KMS-11 (cell line): ENCODE results near the gene PKD1L1.

Source experiments
- H2AFZ ChIP-seq: fragments of 200-600 bp; sonication (generic); 2 replicates; pipeline ENCODE4 v1.6.1; 2016; ENCODE audit warnings: antibody characterized with exemption, mixed run types, low read depth
- H3K27ac ChIP-seq: fragments of 200-600 bp; sonication (generic); 2 replicates; pipeline ENCODE4 v1.6.1; 2016; ENCODE audit warnings: mild to moderate bottlenecking, mixed run types
- H3K27me3 ChIP-seq: fragments of 200-600 bp; sonication (generic); 2 replicates; pipeline ENCODE4 v1.6.1; 2017; ENCODE audit warnings: mild to moderate bottlenecking, low read depth, mixed run types, moderate library complexity; ENCODE audit not compliant: insufficient read depth
- H3K36me3 ChIP-seq: fragments of 200-600 bp; sonication (generic); 2 replicates; pipeline ENCODE4 v1.6.1; 2017; ENCODE audit warnings: mild to moderate bottlenecking, mixed run types; ENCODE audit not compliant: insufficient read depth
- H3K4me1 ChIP-seq: fragments of 200-600 bp; sonication (generic); 2 replicates; pipeline ENCODE4 v1.6.1; 2016; ENCODE audit warnings: mild to moderate bottlenecking, low read depth, mixed run types; ENCODE audit not compliant: poor library complexity, severe bottlenecking
- H3K4me2 ChIP-seq: fragments of 200-600 bp; sonication (generic); 2 replicates; pipeline ENCODE4 v1.7.0; 2016; ENCODE audit warnings: mild to moderate bottlenecking, mixed run types
- H3K4me3 ChIP-seq: fragments of 200-600 bp; sonication (generic); IDR thresholded peaks from 2 replicates; pipeline ENCODE4 v1.6.1; 2017; ENCODE audit warnings: low read depth, low read length, mixed read lengths; ENCODE audit not compliant: insufficient read depth
- H3K79me2 ChIP-seq: fragments of 200-600 bp; sonication (generic); 2 replicates; pipeline ENCODE4 v1.6.1; 2016; ENCODE audit warnings: low read depth, mixed run types; ENCODE audit not compliant: insufficient read depth
- H3K9ac ChIP-seq: fragments of 200-600 bp; sonication (generic); 2 replicates; pipeline ENCODE4 v1.6.1; 2016; ENCODE audit warnings: mild to moderate bottlenecking, mixed run types
- H4K20me1 ChIP-seq: fragments of 200-600 bp; sonication (generic); 2 replicates; pipeline ENCODE4 v1.6.1; 2016; ENCODE audit warnings: mild to moderate bottlenecking, mixed run types; ENCODE audit not compliant: insufficient read depth
- CTCF ChIP-seq: fragments of 200-600 bp; sonication (generic); conservative IDR thresholded peaks from 2 replicates; pipeline ENCODE4 v1.6.1; 2017; ENCODE audit warnings: low read depth, mild to moderate bottlenecking, antibody characterized with exemption, low read length, moderate library complexity, mixed read lengths

PKD1L1 gene

GRCh38 chr7:47938574-47939165 lies 9.6 kb downstream of the PKD1L1 start:
- Histone ChIP-seq H2AFZ (no peak overlapping the region), H3K79me2 (no peaks in the 10 kb centered on the region), H4K20me1 (no peaks in the 10 kb centered on the region), H3K27me3 (no peaks in the 10 kb centered on the region), H3K27ac (no peak overlapping the region), H3K4me2 (no peak overlapping the region), H3K36me3 (no peaks in the 10 kb centered on the region), H3K4me1 (no peaks in the 10 kb centered on the region), H3K4me3 (no peak overlapping the region), H3K9ac (no peak overlapping the region)
- TF ChIP-seq CTCF, result no peak

- H3K27ac ChIP-seq, result no peak overlapping the region
- H3K27me3 ChIP-seq, result no peaks in the 10 kb centered on the region
- TF ChIP-seq CTCF, result no peak
- H2AFZ ChIP-seq, result no peak overlapping the region
- H3K4me2 ChIP-seq, result no peak overlapping the region
- H3K36me3 ChIP-seq, result no peaks in the 10 kb centered on the region
- H3K79me2 ChIP-seq, result no peaks in the 10 kb centered on the region
- no peaks in the 10 kb centered on the region for H4K20me1 ChIP-seq
- H3K9ac ChIP-seq, result no peak overlapping the region
- no peak overlapping the region for H3K4me3 ChIP-seq
- H3K4me1 ChIP-seq, result no peaks in the 10 kb centered on the region
These were observed 10.3 kb downstream of the PKD1L1 start for GRCh38 chr7:47937711-47938573.

- Histone ChIP-seq H3K4me2 (no peak overlapping the region), H3K9ac (no peak overlapping the region), H3K4me3 (no peak overlapping the region), H3K79me2 (no peaks in the 10 kb centered on the region), H3K27ac (no peak overlapping the region), H4K20me1 (no peaks in the 10 kb centered on the region), H3K4me1 (no peaks in the 10 kb centered on the region), H3K36me3 (no peaks in the 10 kb centered on the region), H2AFZ (no peak overlapping the region), H3K27me3 (no peaks in the 10 kb centered on the region)
- TF ChIP-seq CTCF, result no peak
These were observed 11.1 kb downstream of the PKD1L1 start for GRCh38 chr7:47937065-47937687.

DNA sequence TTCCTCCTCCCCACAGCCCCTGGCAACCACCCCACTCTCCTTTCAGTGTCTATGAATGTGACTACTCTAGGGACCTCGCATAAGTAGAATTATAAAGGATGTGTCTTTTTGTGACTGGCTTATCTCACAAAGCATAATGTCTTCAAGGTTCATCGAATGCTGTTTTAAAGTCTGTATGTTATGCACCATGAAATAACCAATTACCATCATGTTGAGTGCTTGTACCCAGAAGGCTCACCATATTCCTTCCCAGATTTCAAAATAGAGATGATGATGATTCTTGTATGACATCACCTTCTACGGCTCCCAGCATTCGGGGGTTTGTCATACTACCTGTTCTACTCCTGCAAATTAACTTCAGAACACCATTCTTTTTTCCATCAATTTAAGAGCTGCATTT lies 11.9 kb downstream of the PKD1L1 start:
- Histone ChIP-seq H3K4me3 (no peak overlapping the region), H3K27ac (no peak overlapping the region), H3K79me2 (no peaks in the 10 kb centered on the region), H3K27me3 (no peaks in the 10 kb centered on the region), H3K9ac (no peak overlapping the region), H4K20me1 (no peaks in the 10 kb centered on the region), H3K36me3 (no peaks in the 10 kb centered on the region), H3K4me2 (no peak overlapping the region), H2AFZ (no peak overlapping the region), H3K4me1 (no peaks in the 10 kb centered on the region)
- TF ChIP-seq CTCF, result no peak
